HCEC 1CT (cell line): ENCODE results near the gene RGS19.
A peak's percentile ranks its signal among the peaks of the same experiment; 100 is the strongest.

Experiments
- DNase-seq: peaks from one replicate; pipeline ENCODE4 v3.0.0-alpha.2; 2017

The RGS19 gene

GRCh38 chr20:64062596-64063388 is 16.5 kb downstream of the RGS19 start, which contains the start of gene TCEA2:
TSS of gene TCEA2 (plus strand) at chr20:64063198. CDS start at chr20:64063313, 115 bp downstream.
- peak; percentile 96 for DNase-seq

- DNase-seq, result no peak
Measured at GRCh38 chr20:64062276-64062595, 17.1 kb downstream of the RGS19 start.

DNA sequence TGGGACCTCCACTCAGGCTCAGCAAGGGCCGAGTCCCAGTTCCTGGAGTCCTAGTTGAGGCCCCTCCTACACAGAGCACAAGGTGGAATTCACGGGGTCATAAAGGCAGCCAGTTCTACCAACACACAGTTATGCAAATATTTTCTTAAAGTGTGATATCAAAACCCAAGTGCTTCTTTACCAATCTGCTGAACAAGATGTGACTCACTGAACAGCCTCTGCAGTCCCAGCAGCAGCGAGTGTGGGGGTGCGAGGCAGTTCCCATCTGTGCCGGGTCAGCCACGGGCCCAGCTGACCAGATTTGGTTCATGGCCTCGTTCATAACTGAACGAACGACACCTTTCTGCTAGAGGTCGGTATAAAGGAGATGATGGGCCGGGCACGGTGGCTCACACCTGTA is 20.8 kb downstream of the RGS19 start:
- peak; percentile 58 for DNase-seq

DNA sequence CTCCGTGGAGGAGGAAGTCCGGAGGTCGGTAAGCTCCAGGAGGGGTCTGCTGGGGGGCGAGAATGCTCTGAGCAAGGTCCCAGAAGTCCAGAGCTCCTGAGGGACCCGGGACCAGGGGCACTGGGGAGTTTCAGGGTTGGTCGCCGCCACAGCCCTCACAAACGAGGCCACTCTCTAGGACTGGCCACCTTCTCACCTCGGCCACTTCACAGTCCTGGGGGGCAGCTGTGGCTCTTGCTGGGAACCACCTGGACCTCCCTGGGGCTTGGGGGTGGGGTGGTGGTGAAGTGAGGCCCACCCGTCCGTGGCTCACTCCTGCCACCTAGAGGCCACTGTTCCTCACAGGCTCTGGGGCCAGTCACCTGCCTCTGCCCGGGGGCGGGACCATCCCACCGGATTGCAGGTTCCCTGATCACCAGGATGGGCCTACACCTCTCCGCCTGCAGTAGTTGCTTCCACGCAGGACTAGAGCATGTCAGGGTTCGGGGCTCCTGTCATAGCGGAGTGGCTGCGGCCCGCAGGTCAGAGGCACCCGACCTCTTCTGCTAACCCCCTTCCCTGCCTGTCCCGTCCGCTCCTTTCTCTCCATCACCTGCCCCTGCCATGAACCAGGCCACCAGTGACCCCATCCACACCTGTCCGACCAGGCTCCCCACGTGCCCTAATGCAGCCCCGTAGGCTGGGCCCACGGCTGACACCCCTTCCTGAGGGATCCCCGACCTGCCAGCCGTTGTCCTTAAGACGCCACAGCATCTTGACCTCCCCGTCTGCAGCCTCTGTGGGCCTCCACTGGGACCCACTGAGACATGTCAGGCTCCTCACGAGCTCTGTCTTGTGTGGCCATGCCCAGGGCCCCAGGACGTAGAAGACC is 21.5 kb downstream of the RGS19 start:
- DNase-seq, result no peak

DNA sequence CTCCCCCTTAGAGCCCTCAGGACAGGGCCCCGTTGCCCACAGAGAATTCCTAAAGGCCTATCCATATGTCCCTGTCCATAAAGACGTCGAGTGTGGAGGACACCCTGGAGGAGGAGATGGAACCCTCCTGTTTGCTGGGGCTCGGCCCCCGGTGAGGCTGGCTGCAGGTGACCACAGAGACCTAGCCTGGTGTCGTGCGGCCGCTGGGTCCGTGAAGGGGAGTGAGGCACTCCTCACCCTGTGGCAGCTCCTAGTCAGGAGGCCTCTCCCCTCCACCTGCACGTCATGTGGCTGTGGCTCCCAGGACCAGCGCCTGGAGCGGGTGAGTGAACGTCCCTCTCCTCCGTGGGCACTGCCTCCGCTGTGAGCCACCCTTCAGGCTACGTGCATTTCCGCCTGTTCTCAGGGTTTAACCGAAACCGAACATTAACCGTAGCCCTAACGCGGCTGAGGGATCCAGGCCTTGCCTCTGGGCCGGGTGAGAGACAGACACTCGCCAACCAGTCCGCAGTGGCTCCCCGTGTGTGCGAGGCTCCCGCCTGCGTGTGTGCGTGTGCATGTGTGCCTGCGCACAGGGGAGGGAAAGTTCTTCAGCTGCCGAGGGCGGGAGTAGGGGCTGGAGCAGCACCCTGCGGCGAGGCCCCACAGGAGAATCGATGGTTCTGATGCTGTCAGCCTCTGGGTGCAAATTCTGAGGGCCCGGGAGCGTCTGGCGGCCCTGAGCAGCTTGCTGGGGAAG is 22.3 kb downstream of the RGS19 start:
- DNase-seq, result no peak

GRCh38 chr20:64056639-64056888 is 22.8 kb downstream of the RGS19 start:
- no peak for DNase-seq

GRCh38 chr20:64055893-64056638 is 23.3 kb downstream of the RGS19 start:
- no peak for DNase-seq

DNA sequence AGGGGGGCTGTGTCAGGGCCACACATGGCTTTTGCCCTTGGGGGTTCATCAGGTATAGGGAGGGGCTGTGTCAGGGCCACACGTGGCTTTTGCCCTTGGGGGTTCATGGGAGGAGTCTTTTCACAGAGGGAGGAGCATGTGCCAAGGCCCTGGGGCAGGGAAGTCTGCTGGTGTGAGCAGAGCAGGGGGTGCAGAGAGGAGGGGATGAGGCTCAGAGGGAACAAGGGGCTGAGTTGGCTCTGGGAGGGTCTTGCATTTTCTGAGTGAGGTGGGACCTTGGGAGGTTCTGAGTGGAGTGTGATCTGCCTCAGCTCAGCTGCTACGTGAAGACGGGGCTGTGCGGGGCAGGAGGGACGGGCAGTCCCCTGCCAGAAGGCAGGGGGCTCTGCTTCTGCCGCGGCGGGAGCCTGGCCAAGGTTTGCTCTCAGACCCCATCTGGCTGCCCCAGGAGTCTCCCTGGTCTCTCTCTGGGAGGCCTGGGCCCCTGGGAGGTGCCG is 23.9 kb downstream of the RGS19 start:
- no peak for DNase-seq

DNA sequence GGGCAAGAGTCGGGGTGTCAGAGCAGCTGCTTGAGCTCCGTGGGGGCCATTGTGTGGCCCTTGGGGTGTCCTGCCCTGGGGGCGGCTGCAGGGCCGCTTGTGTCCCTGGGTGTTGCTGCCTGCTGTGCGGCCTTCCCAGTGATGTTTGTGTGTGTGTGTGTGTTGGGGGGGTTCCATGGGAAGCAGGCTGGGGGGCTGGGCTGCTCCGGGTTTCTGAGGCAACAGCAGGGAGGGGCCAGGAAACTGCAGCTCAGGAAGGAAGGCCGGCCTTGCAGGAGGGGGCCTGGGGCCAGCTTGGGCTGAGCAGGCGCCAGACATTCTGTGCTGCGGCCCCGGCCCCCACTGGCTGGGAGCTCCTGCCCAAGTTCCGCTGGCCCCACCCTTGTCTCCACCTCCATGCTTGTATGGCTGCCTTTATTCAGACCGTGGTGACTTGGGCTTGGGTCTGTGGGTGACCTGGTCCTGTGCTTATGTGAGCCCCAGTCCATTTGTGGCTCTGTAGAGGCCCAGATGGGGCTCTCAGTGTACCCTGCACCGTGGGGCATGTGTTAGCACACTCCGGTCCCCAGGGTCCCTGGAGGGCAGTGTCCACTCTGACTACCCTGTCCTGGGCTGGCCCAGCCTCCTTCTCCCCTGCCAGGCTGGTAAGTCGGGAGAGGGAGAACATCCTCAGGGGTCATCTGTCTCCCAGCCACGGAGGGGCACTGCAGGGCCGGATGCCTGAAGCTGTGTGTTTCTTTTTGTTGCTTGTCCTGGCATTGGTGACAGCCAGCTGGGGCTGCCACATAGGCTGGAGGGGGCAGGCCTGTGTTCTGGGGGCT is 25.3 kb downstream of the RGS19 start:
- DNase-seq, result no peak

- DNase-seq, result no peak
Measured at GRCh38 chr20:64052987-64053840, 26.1 kb downstream of the RGS19 start.

- DNase-seq, result no peak
Measured at GRCh38 chr20:64052326-64052722, 27.0 kb downstream of the RGS19 start.

DNA sequence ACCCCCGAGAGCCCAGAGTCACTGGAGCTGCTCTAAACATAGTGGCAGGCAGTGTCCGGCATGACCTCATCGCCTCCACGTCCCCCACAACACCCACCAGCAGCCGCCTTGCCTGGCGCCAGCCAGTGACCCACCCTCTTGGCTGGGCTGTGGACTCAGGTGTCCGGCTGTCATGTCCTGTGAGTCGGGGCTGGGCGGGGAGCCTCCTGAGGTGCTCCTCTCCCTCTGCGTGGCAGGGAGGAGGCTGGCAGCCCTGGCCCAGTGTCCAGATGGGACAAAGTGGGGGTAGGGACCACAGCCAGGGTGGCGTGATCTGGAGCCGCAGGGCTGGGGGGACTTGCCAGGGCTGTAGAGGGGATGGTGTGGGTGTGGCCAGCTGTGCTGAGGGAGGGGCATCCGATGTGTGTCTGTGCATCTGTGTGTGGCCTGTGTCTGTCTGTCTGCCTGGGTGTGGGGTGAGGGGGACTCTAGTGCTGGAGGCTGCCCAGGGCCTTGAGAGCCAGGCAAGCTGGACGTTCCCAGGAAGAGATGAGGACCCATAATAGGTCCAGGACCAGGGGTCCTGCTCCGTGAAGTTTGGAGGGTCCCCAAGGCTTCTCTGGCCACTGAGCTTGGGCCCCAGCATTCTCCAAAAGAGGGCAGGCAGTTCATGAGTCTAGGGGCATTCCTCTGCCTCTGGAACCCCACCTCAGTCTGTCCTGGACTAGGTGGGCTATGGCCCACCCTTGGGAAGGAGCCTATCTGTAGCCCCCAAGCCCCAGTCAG is 27.6 kb downstream of the RGS19 start:
- no peak for DNase-seq

- DNase-seq, result no peak
Measured at GRCh38 chr20:64051033-64051452, 28.3 kb downstream of the RGS19 start.

- DNase-seq, result no peak
Measured at GRCh38 chr20:64050261-64051032, 28.9 kb downstream of the RGS19 start.

DNA sequence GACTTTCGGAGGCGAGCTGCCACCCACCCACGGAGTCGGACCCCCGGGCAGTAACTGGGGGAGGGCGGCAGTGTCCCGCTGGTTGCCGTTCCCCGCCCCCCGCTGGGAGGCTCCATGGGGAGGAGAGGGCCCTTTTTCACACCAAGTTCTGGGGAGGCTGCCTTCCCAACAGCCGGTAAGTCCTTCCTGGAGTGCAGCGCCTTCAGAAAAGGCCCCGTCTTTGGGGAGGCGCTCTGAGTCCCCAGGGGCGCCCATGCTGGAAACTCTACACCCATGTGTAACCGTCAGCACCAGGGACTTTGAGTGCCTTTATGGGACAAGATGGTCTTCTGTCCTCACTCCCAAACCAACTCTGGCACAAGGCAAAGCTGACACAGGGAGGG is 29.4 kb downstream of the RGS19 start:
- no peak for DNase-seq

GRCh38 chr20:64049060-64049877 is 30.0 kb downstream of the RGS19 start, which contains the start of gene SOX18:
TSS of gene SOX18 (minus strand) at chr20:64049639. CDS start at chr20:64049516, 123 bp downstream.
- DNase-seq, result peak; percentile 24

- no peak for DNase-seq
Measured at GRCh38 chr20:64048402-64049044, 30.8 kb downstream of the RGS19 start.

DNA sequence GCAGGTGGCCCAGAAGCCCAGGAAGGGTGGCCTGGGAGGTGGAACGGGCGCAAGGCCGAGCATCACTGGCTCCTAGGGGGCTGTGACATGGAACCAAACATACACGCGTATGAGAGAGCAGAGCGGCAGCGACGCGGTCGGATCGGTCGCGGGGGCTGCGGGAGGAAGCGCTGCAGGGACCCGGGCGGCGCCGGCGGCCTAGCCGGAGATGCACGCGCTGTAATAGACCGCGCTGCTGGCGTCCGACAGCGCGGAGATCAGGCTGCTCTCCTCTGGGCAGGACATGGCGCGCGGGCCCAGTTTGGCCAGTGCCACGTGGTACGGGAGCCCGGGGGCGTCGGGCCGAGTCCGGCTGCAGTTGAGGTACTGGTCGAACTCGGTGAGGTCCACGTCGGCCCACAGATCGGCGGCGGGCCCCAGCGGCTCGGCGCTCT is 31.3 kb downstream of the RGS19 start:
- DNase-seq, result no peak
